Mucosa of rectum (tissue), 2 donors: ENCODE results near the gene DUSP8.

ENCODE experiments used
- H3K27ac ChIP-seq, 2 donors: one replicate each; pipeline ENCODE4 v1.7.0; 2013; ENCODE audit warnings: inconsistent platforms in 2 of 2, low read depth in 2 of 2, low read length in 2 of 2
- H3K27me3 ChIP-seq, 2 donors: one replicate each; pipeline ENCODE4 v1.7.0; 2013; ENCODE audit warnings: low read length in 2 of 2; ENCODE audit not compliant: control insufficient read depth in 2 of 2, insufficient read depth in 2 of 2
- H3K36me3 ChIP-seq, 2 donors: one replicate each; pipeline ENCODE4 v1.7.0; 2013; ENCODE audit warnings: low read length in 2 of 2; ENCODE audit not compliant: control insufficient read depth in 2 of 2, insufficient read depth in 2 of 2
- H3K4me1 ChIP-seq, 2 donors: one replicate each; pipeline ENCODE4 v1.7.0; 2013; ENCODE audit warnings: low read length in 2 of 2, mild to moderate bottlenecking in 1 of 2; ENCODE audit not compliant: control insufficient read depth in 2 of 2, insufficient read depth in 2 of 2
- H3K4me3 ChIP-seq, 2 donors: one replicate each; pipeline ENCODE4 v1.7.0; 2013; ENCODE audit warnings: low read length in 2 of 2
- H3K9ac ChIP-seq, 2 donors: one replicate each; pipeline ENCODE4 v1.7.0; 2013; ENCODE audit warnings: low read length in 2 of 2, low read depth in 1 of 2, mild to moderate bottlenecking in 1 of 2
- H3K9me3 ChIP-seq, 2 donors: one replicate each; pipeline ENCODE4 v1.7.0; 2013; ENCODE audit warnings: low read length in 2 of 2; ENCODE audit not compliant: control insufficient read depth in 2 of 2
- donor health status: healthy.
- donor health status: Normal muscosa, but diverticular disease.

Gene DUSP8

GRCh38 chr11:1532606-1533341 lies 39.3 kb downstream of the DUSP8 start:
- Histone ChIP-seq H3K9ac (no peak overlapping the region), H3K27me3 (no peaks in the 10 kb centered on the region), H3K27ac (no peak overlapping the region), H3K36me3 (peaks cover 3 to 17% of the 10 kb centered on the region in 2 donors), H3K4me1 (peaks cover 3 to 7% of the 10 kb centered on the region in 2 donors), H3K9me3 (no peaks in the 10 kb centered on the region), H3K4me3 (no peak overlapping the region)

- H3K9ac ChIP-seq = no peak overlapping the region
- peaks cover 3 to 17% of the 10 kb centered on the region in 2 donors for H3K36me3 ChIP-seq
- no peak overlapping the region for H3K27ac ChIP-seq
- H3K27me3 ChIP-seq = no peaks in the 10 kb centered on the region
- peaks cover 3 to 7% of the 10 kb centered on the region in 2 donors for H3K4me1 ChIP-seq
- H3K9me3 ChIP-seq = no peaks in the 10 kb centered on the region
- no peak overlapping the region for H3K4me3 ChIP-seq
Measured at GRCh38 chr11:1532014-1532586, 40.0 kb downstream of the DUSP8 start.

- H3K27ac ChIP-seq = no peak overlapping the region
- no peak overlapping the region for H3K9ac ChIP-seq
- no peaks in the 10 kb centered on the region for H3K27me3 ChIP-seq
- H3K36me3 ChIP-seq = peaks cover 3 to 17% of the 10 kb centered on the region in 2 donors
- no peak overlapping the region for H3K4me3 ChIP-seq
- H3K4me1 ChIP-seq = peaks cover 3 to 7% of the 10 kb centered on the region in 2 donors
- no peaks in the 10 kb centered on the region for H3K9me3 ChIP-seq
Measured at GRCh38 chr11:1531449-1532013, 40.5 kb downstream of the DUSP8 start.

GRCh38 chr11:1530686-1531448 lies 41.2 kb downstream of the DUSP8 start:
- H3K9ac ChIP-seq = no peak overlapping the region
- H3K27ac ChIP-seq = no peak overlapping the region
- no peaks in the 10 kb centered on the region for H3K9me3 ChIP-seq
- peaks cover 3 to 7% of the 10 kb centered on the region in 2 donors for H3K4me1 ChIP-seq
- no peaks in the 10 kb centered on the region for H3K27me3 ChIP-seq
- peaks cover 0 to 14% of the 10 kb centered on the region in 2 donors for H3K36me3 ChIP-seq
- no peak overlapping the region for H3K4me3 ChIP-seq

- Histone ChIP-seq H3K4me1 (peaks cover 3 to 7% of the 10 kb centered on the region in 2 donors), H3K9me3 (no peaks in the 10 kb centered on the region), H3K9ac (no peak overlapping the region), H3K27me3 (no peaks in the 10 kb centered on the region), H3K27ac (no peak overlapping the region), H3K4me3 (no peak overlapping the region), H3K36me3 (peaks cover 0 to 8% of the 10 kb centered on the region in 2 donors)
Measured at GRCh38 chr11:1529774-1530173, 42.3 kb downstream of the DUSP8 start.

GRCh38 chr11:1529286-1529685 lies 42.8 kb downstream of the DUSP8 start:
- Histone ChIP-seq H3K36me3 (peaks cover 0 to 4% of the 10 kb centered on the region in 2 donors), H3K9me3 (no peaks in the 10 kb centered on the region), H3K4me1 (peaks cover 3 to 7% of the 10 kb centered on the region in 2 donors), H3K9ac (no peak overlapping the region), H3K27ac (no peak overlapping the region), H3K27me3 (no peaks in the 10 kb centered on the region), H3K4me3 (no peak overlapping the region)

- Histone ChIP-seq H3K9me3 (no peaks in the 10 kb centered on the region), H3K4me1 (peaks cover 3 to 7% of the 10 kb centered on the region in 2 donors), H3K27ac (no peak overlapping the region), H3K4me3 (no peak overlapping the region), H3K27me3 (no peaks in the 10 kb centered on the region), H3K9ac (no peak overlapping the region), H3K36me3 (peaks cover 0 to 4% of the 10 kb centered on the region in 2 donors)
Measured at GRCh38 chr11:1528710-1529109, 43.4 kb downstream of the DUSP8 start.

- H3K9ac ChIP-seq = no peak overlapping the region
- H3K27ac ChIP-seq = no peak overlapping the region
- H3K4me3 ChIP-seq = no peak overlapping the region
- no peaks in the 10 kb centered on the region for H3K9me3 ChIP-seq
- H3K36me3 ChIP-seq = no peaks in the 10 kb centered on the region
- H3K27me3 ChIP-seq = no peaks in the 10 kb centered on the region
- peaks cover under 1 to 3% of the 10 kb centered on the region in 2 donors for H3K4me1 ChIP-seq
Measured at GRCh38 chr11:1526785-1527184, 45.3 kb downstream of the DUSP8 start.

- Histone ChIP-seq H3K4me3 (no peak overlapping the region), H3K27me3 (no peaks in the 10 kb centered on the region), H3K9me3 (no peaks in the 10 kb centered on the region), H3K27ac (no peak overlapping the region), H3K36me3 (no peaks in the 10 kb centered on the region), H3K4me1 (no peaks in the 10 kb centered on the region), H3K9ac (no peak overlapping the region)
Measured at GRCh38 chr11:1523779-1524178, 48.3 kb downstream of the DUSP8 start.

- H3K27ac ChIP-seq = no peak overlapping the region
- no peak overlapping the region for H3K4me3 ChIP-seq
- H3K4me1 ChIP-seq = no peaks in the 10 kb centered on the region
- H3K9me3 ChIP-seq = no peaks in the 10 kb centered on the region
- no peak overlapping the region for H3K9ac ChIP-seq
- H3K27me3 ChIP-seq = no peaks in the 10 kb centered on the region
- no peaks in the 10 kb centered on the region for H3K36me3 ChIP-seq
Measured at GRCh38 chr11:1523077-1523476, 49.0 kb downstream of the DUSP8 start.
